HCT116 (cell line): ENCODE measurements around the gene RHBDF2. TPM values are rescaled to one million over a fixed set of nuclear protein-coding genes. Genes with fewer than 3 reads are reported as not detected.
A peak's percentile ranks its signal among the peaks of the same experiment; 100 is the strongest.

Experiments
- ATAC-seq: fragments of 200-7000 bp; cut with Tn5 transposase; 2 replicates; pipeline ENCODE4 v1.9.1; 2020; ENCODE audit warnings: mild to moderate bottlenecking, moderate library complexity
- BruUV-seq: library from RNA; stranded (reverse); fragments of 400-500 nt; replicated peaks from 2 replicates; lab custom pipeline; 2021; lab: Mats Ljungman, UMichigan
- CTCF ChIA-PET: fragments of 300-600 bp; sonication (Branson Sonifier 250); formaldehyde crosslinking; loops from one replicate; lab custom pipeline; 2021; ENCODE audit warnings: antibody characterized with exemption; lab: Charles Lee
- POLR2A ChIA-PET: fragments of 300-600, 350-600 bp; sonication (Branson Sonifier 250); formaldehyde crosslinking; loops from one replicate; lab custom pipeline; 2021; ENCODE audit warnings: antibody characterized with exemption; lab: Charles Lee
- RAD21 ChIA-PET, 2 experiments: fragments of 300-600 bp; sonication (Branson Sonifier 250); formaldehyde crosslinking; loops; one replicate each; lab custom pipeline; 2023; ENCODE audit warnings: low total read pairs in 2 of 2; ENCODE audit not compliant: uncharacterized antibody in 2 of 2, unreplicated experiment in 2 of 2, low non-redundant PET in 1 of 2; lab: Charles Lee
- DNase-seq: peaks from one replicate; pipeline ENCODE4 v3.0.0-alpha.2; 2010; ENCODE audit warnings: low read depth, low spot score
- H2AFZ ChIP-seq: fragments of 200-600 bp; shearing (Covaris generic), sonication (generic); 2 replicates; pipeline ENCODE4 v1.6.1; 2017; ENCODE audit warnings: low read depth, mixed run types, mixed read lengths, antibody characterized with exemption, low read length; ENCODE audit not compliant: poor library complexity, severe bottlenecking
- H3K27ac ChIP-seq: 2 replicates; pipeline ENCODE4 v1.5.1; 2012; ENCODE audit warnings: low read depth, low read length
- H3K27me3 ChIP-seq: fragments of 200-600 bp; sonication (generic); 2 replicates; pipeline ENCODE4 v1.6.1; 2016; ENCODE audit warnings: mixed run types, low read length, mixed read lengths; ENCODE audit not compliant: insufficient read depth
- H3K36me3 ChIP-seq, 2 experiments: fragments of 200-500 bp in 1 of 2; fragments of 200-600 bp in 1 of 2; sonication (Bioruptor generic) in 1 of 2; sonication (generic) in 1 of 2; 2 replicates each; pipeline versions ENCODE4 v1.5.1 to v1.6.1; 2014 to 2016; ENCODE audit warnings: low read length in 2 of 2, inconsistent platforms in 1 of 2, mixed read lengths in 1 of 2, mixed run types in 1 of 2; ENCODE audit not compliant: insufficient read depth in 2 of 2, control insufficient read depth in 1 of 2
- H3K4me1 ChIP-seq, 2 experiments: fragments of 200-600 bp in 1 of 2; sonication (generic) in 1 of 2; 2 replicates each; pipeline versions ENCODE4 v1.5.1 to v1.6.1; 2012 to 2017; ENCODE audit warnings: low read length in 2 of 2, inconsistent platforms in 1 of 2, mild to moderate bottlenecking in 1 of 2, mixed read lengths in 1 of 2, mixed run types in 1 of 2, moderate library complexity in 1 of 2; ENCODE audit not compliant: insufficient read depth in 2 of 2, control insufficient read depth in 1 of 2
- H3K4me2 ChIP-seq: fragments of 200-600 bp; sonication (generic); 2 replicates; pipeline ENCODE4 v1.6.1; 2017; ENCODE audit warnings: mixed run types, low read length, mixed read lengths
- H3K4me3 ChIP-seq, 2 experiments: fragments of 200-600 bp in 1 of 2; sonication (generic) in 1 of 2; replicated peaks in 1 of 2; 2 replicates each; pipeline ENCODE4 v1.5.1; 2011 to 2016; ENCODE audit warnings: low read length in 2 of 2, control low read depth in 1 of 2, low read depth in 1 of 2, mild to moderate bottlenecking in 1 of 2, mixed read lengths in 1 of 2, mixed run types in 1 of 2
- H3K79me2 ChIP-seq: fragments of 200-600 bp; sonication (generic); 2 replicates; pipeline ENCODE4 v1.6.1; 2017; ENCODE audit warnings: mild to moderate bottlenecking, mixed run types, low read length, moderate library complexity, mixed read lengths; ENCODE audit not compliant: insufficient read depth
- H3K9ac ChIP-seq: fragments of 200-600 bp; sonication (generic); 2 replicates; pipeline ENCODE4 v1.6.1; 2016; ENCODE audit warnings: low read length, mixed read lengths
- H3K9me2 ChIP-seq: fragments of 200-600 bp; sonication (generic), shearing (Covaris generic); 2 replicates; pipeline ENCODE4 v1.6.1; 2017; ENCODE audit warnings: mixed run types, mild to moderate bottlenecking, moderate library complexity; ENCODE audit not compliant: insufficient read depth
- H3K9me3 ChIP-seq, 2 experiments: fragments of 200-500 bp in 1 of 2; fragments of 200-600 bp in 1 of 2; sonication (Bioruptor generic) in 1 of 2; sonication (generic) in 1 of 2; 2 replicates each; pipeline ENCODE4 v1.6.1; 2014 to 2017; ENCODE audit warnings: low read length in 2 of 2, mixed read lengths in 2 of 2, inconsistent platforms in 1 of 2, low read depth in 1 of 2, mild to moderate bottlenecking in 1 of 2, mixed run types in 1 of 2, moderate library complexity in 1 of 2; ENCODE audit not compliant: control insufficient read depth in 1 of 2, insufficient read depth in 1 of 2
- H4K20me1 ChIP-seq: fragments of 200-600 bp; sonication (generic), shearing (Covaris generic); 2 replicates; pipeline ENCODE4 v1.6.1; 2017; ENCODE audit warnings: mixed run types, mild to moderate bottlenecking, moderate library complexity; ENCODE audit not compliant: insufficient read depth
- CTCF ChIP-seq, 3 experiments: fragments of 200-600 bp in 1 of 3; sonication (generic) in 1 of 3; IDR thresholded peaks in 2 of 3; conservative IDR thresholded peaks in 1 of 3; 2 replicates each; pipeline ENCODE4 v1.5.1; 2012 to 2017; ENCODE audit warnings: low read depth in 2 of 3, low read length in 2 of 3, antibody characterized with exemption in 1 of 3, borderline replicate concordance in 1 of 3, control low read depth in 1 of 3, mild to moderate bottlenecking in 1 of 3, mixed read lengths in 1 of 3, mixed run types in 1 of 3, moderate library complexity in 1 of 3; ENCODE audit not compliant: insufficient read depth in 1 of 3
- ELF1 ChIP-seq: IDR thresholded peaks from 2 replicates; pipeline ENCODE4 v1.6.1; 2012; ENCODE audit warnings: low read depth, borderline replicate concordance
- EZH2 ChIP-seq: fragments of 200-600 bp; sonication (generic); IDR thresholded peaks from 2 replicates; pipeline ENCODE4 v1.6.1; 2017; ENCODE audit warnings: antibody characterized with exemption, mixed run types
- EZH2phosphoT487 ChIP-seq: fragments of 200-600 bp; IDR thresholded peaks from 2 replicates; pipeline ENCODE4 v1.6.1; 2018; ENCODE audit warnings: antibody characterized with exemption, borderline replicate concordance
- POLR2AphosphoS5 ChIP-seq: IDR thresholded peaks from 2 replicates; pipeline ENCODE4 v1.6.1; 2011; ENCODE audit warnings: mild to moderate bottlenecking, low read depth, low read length, moderate library complexity
- SIN3A ChIP-seq: IDR thresholded peaks from 2 replicates; pipeline ENCODE4 v1.6.1; 2012; ENCODE audit warnings: low read depth
- SRF ChIP-seq: IDR thresholded peaks from 2 replicates; pipeline ENCODE4 v1.6.1; 2012; ENCODE audit warnings: low read depth
- TCF7L2 ChIP-seq: IDR thresholded peaks from 2 replicates; pipeline ENCODE4 v1.7.0; 2011; ENCODE audit warnings: borderline replicate concordance, inconsistent platforms; ENCODE audit not compliant: insufficient read depth, insufficient read length; ENCODE audit errors: extremely low read depth
- ZFX ChIP-seq: fragments of 450-650 bp; IDR thresholded peaks from 2 replicates; pipeline ENCODE4 v1.6.1; 2017
- ZNF274 ChIP-seq: fragments of 200-500 bp; sonication (Bioruptor generic); IDR thresholded peaks from 2 replicates; pipeline ENCODE4 v1.6.1; 2014; ENCODE audit warnings: mild to moderate bottlenecking, low read depth, low read length, inconsistent platforms
- intact Hi-C: fragments of 100-400 bp; cut with micrococcal nuclease; formaldehyde crosslinking; loops from 2 replicates; pipeline ENCODE4 v1.10.0; 2022
- total RNA-seq: library from RNA; stranded (reverse); gene quantifications from one replicate; pipeline ENCODE4 v1.2.1, GENCODE V29; 2021; ENCODE audit not compliant: unreplicated experiment

RHBDF2 gene
- total RNA-seq, 1 experiment from 2014 or later: 61.1 TPM

- TF ChIP-seq ZNF274 (no peak), SRF (no peak), ZFX (no peak)
- TF ChIP-seq, all 23 proteins: peak for 0
Observed at GRCh38 chr17:76498876-76499251, 2.4 kb downstream of the RHBDF2 start (continued).

GRCh38 chr17:76497979-76498875, 3.0 kb downstream of the RHBDF2 start:
- ChIA-PET POLR2A (interaction anchor here (1.1 to 1.6 kb wide), 2 partner anchors 40 to 45 kb away, joined by 3 to 7 read pairs; no protein-coding TSS in a partner anchor), CTCF (interaction anchor here (1.3 to 2.2 kb wide), 3 partner anchors 25 to 132 kb away, joined by 3 to 12 read pairs (median 6); no protein-coding TSS in a partner anchor), RAD21 (no interaction called here)
- no peaks in the 10 kb centered on the region for H3K9me2 ChIP-seq
- H3K9me3 ChIP-seq: no peaks in the 10 kb centered on the region
- H4K20me1 ChIP-seq: peaks cover 5% of the 10 kb centered on the region; the same call in 1 of the 2 replicates
- H3K36me3 ChIP-seq: no peaks in the 10 kb centered on the region; a peak in 1 of 4 replicates
- no TSS peak for BruUV-seq
- no peak overlapping the region for H3K4me3 ChIP-seq
- ATAC-seq (no peak), DNase-seq (no peak)
- H3K4me1 ChIP-seq: peaks cover 32 to 43% of the 10 kb centered on the region in 2 experiments
- no peak for TF ChIP-seq ELF1
- no peak for TF ChIP-seq CTCF (IDR thresholded peaks at IDR 0.05 in 2 of 3, conservative IDR thresholded peaks at IDR 0.05 in 1 of 3; ENCODE audit: borderline replicate concordance in 1 of 3, insufficient read depth in 1 of 3, low read depth in 2 of 3, low read length in 2 of 3)
- TF ChIP-seq EZH2: no peak
- TF ChIP-seq SIN3A: no peak
- no peak for TF ChIP-seq POLR2AphosphoS5
- TF ChIP-seq TCF7L2: no peak
- TF ChIP-seq ZFX: no peak
- TF ChIP-seq SRF: no peak
- TF ChIP-seq EZH2phosphoT487: no peak
- H3K79me2 ChIP-seq: peaks cover 56% of the 10 kb centered on the region
- peak overlapping the region; percentile 96; the same call in 1 of the 2 replicates for H3K27ac ChIP-seq
- no peaks in the 10 kb centered on the region for H3K27me3 ChIP-seq
- intact Hi-C loops: no loop called here
- no peak overlapping the region for H3K9ac ChIP-seq
- peak overlapping the region; percentile 97 for H3K4me2 ChIP-seq
- H2AFZ ChIP-seq: no peak overlapping the region
